Ascending aorta (tissue), 2 donors: ENCODE data around the gene SRSF8. TPM values are rescaled to one million over a fixed set of nuclear protein-coding genes. Genes with fewer than 3 reads are reported as not detected.

ENCODE experiments used
- DNase-seq, 2 donors: peaks; one replicate each; pipeline ENCODE4 v3.0.0-alpha.2; 2019; ENCODE audit warnings: low spot score in 2 of 2
- H3K27ac ChIP-seq, 2 donors: fragments of 200-600 bp; sonication (generic); one replicate each; pipeline ENCODE4 v1.5.1; 2016 to 2017; ENCODE audit warnings: mild to moderate bottlenecking in 1 of 2
- H3K27me3 ChIP-seq: fragments of 200-600 bp; sonication (generic); one replicate; pipeline ENCODE4 v1.5.1; 2017
- H3K36me3 ChIP-seq, 2 donors: fragments of 200-600 bp; sonication (generic); one replicate each; pipeline ENCODE4 v1.5.1; 2016
- H3K4me1 ChIP-seq, 2 donors: fragments of 200-600 bp; sonication (generic); one replicate each; pipeline ENCODE4 v1.5.1; 2016 to 2017; ENCODE audit warnings: mild to moderate bottlenecking in 1 of 2
- H3K4me3 ChIP-seq, 2 donors: fragments of 200-600 bp; sonication (generic); one replicate each; pipeline ENCODE4 v1.5.1; 2016 to 2017; ENCODE audit warnings: mild to moderate bottlenecking in 1 of 2
- H3K9me3 ChIP-seq, 2 donors: fragments of 200-600 bp; sonication (generic); one replicate each; pipeline ENCODE4 v1.5.1; 2016
- intact Hi-C: fragments of 100-400 bp; cut with DNase I; formaldehyde crosslinking; loops from one replicate; pipeline ENCODE4 v1.15.1; 2023
- total RNA-seq: library from RNA; depleted of rRNA; stranded (reverse); fragments of >200 nt; gene quantifications from one replicate; pipeline ENCODE4 v1.1.0, GENCODE V29; 2016
- TF ChIP-seq, protein P1 (sequence below), 3 experiments: fragments of 200-600 bp in 2 of 3; fragments of 450-650 bp in 1 of 3; sonication (generic) in 2 of 3; IDR thresholded peaks; one replicate each; pipeline ENCODE4 v1.5.1; 2016 to 2019; ENCODE audit warnings: antibody characterized with exemption in 3 of 3, mild to moderate bottlenecking in 1 of 3, moderate library complexity in 1 of 3

Gene SRSF8
- total RNA-seq, 1 donor from 2014 or later, result 42.0 TPM

DNA sequence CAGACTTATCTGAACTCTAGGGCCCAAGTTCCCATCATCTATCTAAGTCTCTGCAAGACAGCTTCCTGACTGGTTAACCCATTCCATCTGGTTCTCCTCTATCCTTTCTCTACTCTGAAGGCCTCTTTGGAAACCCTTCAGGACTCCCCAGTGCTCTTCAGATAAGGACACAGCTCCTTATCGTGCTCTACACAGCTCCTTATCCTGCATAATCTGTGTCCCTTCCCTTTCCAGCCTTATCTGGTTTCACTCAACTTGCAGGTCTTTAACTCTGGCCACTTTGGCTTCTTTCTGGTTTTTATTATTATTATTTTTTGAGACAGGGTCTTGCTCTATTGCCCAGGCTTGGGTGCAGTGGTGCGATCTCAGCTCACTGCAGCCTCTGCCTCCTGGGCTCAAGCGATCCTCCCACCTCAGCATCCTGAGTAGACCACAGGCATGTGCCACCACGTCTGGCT, 33.5 kb downstream of the SRSF8 start:
- no peaks in the 10 kb centered on the region for H3K27me3 ChIP-seq
- intact Hi-C loops, result no loop called here
- H3K4me1 ChIP-seq, result peaks cover 5 to 8% of the 10 kb centered on the region in 2 donors
- H3K9me3 ChIP-seq, result no peaks in the 10 kb centered on the region
- no peak for DNase-seq
- TF ChIP-seq, protein P1, sequence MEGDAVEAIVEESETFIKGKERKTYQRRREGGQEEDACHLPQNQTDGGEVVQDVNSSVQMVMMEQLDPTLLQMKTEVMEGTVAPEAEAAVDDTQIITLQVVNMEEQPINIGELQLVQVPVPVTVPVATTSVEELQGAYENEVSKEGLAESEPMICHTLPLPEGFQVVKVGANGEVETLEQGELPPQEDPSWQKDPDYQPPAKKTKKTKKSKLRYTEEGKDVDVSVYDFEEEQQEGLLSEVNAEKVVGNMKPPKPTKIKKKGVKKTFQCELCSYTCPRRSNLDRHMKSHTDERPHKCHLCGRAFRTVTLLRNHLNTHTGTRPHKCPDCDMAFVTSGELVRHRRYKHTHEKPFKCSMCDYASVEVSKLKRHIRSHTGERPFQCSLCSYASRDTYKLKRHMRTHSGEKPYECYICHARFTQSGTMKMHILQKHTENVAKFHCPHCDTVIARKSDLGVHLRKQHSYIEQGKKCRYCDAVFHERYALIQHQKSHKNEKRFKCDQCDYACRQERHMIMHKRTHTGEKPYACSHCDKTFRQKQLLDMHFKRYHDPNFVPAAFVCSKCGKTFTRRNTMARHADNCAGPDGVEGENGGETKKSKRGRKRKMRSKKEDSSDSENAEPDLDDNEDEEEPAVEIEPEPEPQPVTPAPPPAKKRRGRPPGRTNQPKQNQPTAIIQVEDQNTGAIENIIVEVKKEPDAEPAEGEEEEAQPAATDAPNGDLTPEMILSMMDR (IDR thresholded peaks at IDR 0.05), result no peak
- no peak overlapping the region for H3K27ac ChIP-seq
- no peak overlapping the region for H3K4me3 ChIP-seq
- H3K36me3 ChIP-seq, result no peaks in the 10 kb centered on the region

DNA sequence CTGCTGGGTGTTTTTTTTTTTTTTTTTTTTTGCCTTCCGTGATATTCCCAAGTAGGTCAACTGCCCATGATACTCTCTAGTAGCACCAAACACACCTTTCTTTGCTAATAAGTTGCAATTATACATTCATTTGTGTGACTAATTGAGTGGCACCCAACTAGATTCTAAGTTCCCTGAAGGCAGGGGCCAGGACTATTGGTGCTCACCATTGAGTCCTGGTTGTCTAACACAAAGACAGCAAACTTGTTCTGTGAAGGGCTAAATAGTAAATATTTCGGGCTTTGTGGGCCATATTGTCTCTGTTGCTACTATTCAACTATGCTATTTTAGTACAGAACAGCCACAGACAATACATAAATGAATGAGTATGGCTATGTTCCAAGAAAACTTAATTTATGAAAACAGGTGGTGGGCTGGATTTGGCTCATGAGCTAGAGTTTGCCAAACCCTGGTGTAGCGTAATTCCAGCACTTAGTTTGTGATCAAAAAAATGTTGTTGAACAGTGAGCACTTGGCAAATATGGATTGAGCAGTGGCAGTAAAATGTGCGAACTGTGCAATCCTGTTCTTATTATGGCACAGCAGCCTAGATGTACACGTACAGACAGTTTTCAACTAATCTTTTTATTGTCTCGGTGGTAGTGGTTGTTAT, 34.3 kb downstream of the SRSF8 start:
- Histone ChIP-seq H3K27ac (no peak overlapping the region), H3K9me3 (no peaks in the 10 kb centered on the region), H3K4me3 (no peak overlapping the region), H3K27me3 (no peaks in the 10 kb centered on the region), H3K36me3 (no peaks in the 10 kb centered on the region), H3K4me1 (peaks cover 3 to 5% of the 10 kb centered on the region in 2 donors)
- intact Hi-C loops, result no loop called here
- TF ChIP-seq, protein P1 (IDR thresholded peaks at IDR 0.05), result no peak
- no peak for DNase-seq

DNA sequence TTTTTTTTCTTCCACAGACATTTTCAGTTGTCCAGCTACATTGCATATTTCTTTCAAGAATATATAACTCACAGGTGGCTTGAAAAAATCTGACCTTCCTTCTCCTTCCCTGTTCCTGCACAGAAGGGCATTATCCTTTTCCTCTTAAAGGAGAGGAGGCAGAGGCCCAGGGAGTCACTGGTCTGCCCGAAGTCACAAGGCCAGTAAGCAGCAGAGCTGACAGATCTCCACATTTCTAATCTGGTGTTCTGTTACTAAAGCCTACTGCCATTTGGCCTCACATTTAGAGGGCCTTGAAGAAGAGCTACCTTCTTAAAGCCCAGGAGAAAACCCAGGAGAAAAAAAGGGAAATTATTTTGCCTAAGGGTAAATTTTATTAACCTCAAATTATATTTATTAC, 35.2 kb downstream of the SRSF8 start:
- Histone ChIP-seq H3K27me3 (no peaks in the 10 kb centered on the region), H3K4me3 (no peak overlapping the region), H3K27ac (no peak overlapping the region), H3K9me3 (no peaks in the 10 kb centered on the region), H3K36me3 (peaks cover 0 to 4% of the 10 kb centered on the region in 2 donors), H3K4me1 (no peaks in the 10 kb centered on the region)
- TF ChIP-seq, protein P1 (IDR thresholded peaks at IDR 0.05), result no peak
- intact Hi-C loops, result no loop called here
- DNase-seq, result no peak

DNA sequence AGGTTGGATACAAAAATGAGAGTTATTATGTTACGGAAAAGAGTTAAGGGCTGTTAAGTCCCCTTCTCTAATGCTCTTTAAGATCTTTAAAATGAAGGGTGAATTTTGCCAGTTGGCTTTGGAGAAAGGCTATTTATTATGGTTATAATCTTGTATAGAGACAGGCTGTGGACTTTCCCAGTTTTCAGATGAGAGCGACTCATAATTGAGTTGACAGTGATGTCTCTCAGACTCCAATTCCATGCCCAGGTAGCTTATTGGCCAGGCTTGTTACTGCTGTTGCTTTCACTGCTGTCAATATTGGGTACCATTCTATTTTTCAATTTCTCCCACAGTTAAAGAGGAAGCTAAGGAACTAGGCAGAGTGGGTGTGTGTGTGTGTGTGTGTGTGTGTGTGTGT, 36.0 kb downstream of the SRSF8 start:
- Histone ChIP-seq H3K27ac (no peak overlapping the region), H3K27me3 (no peaks in the 10 kb centered on the region), H3K9me3 (no peaks in the 10 kb centered on the region), H3K4me3 (no peak overlapping the region), H3K36me3 (peaks cover 0 to 4% of the 10 kb centered on the region in 2 donors), H3K4me1 (peaks cover 2 to 4% of the 10 kb centered on the region in 2 donors)
- no peak for DNase-seq
- intact Hi-C loops, result no loop called here
- TF ChIP-seq, protein P1 (IDR thresholded peaks at IDR 0.05), result no peak

DNA sequence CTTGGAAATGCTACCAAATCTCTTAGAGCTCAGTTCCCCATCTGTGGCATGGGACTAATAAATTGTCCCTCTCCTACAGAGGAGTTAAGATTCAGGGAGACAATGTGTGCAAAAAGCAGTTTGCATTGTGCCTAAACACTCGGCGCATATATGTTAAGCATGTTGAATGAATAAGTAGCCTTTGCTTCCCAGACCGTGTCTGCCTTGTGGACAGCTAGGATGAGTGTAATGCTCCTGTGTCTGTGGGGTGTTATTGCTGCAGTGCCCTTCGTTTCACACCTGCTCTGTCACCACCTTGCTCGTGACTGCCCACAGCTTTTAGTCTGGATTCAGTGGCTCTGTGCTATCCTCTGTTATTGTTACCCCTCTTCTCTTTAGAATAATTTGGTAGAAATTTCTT, 37.0 kb downstream of the SRSF8 start:
- no peak for DNase-seq
- H3K27me3 ChIP-seq, result no peaks in the 10 kb centered on the region
- no peak overlapping the region for H3K27ac ChIP-seq
- peaks cover 0 to 4% of the 10 kb centered on the region in 2 donors for H3K36me3 ChIP-seq
- TF ChIP-seq, protein P1 (IDR thresholded peaks at IDR 0.05), result no peak
- intact Hi-C loops, result no loop called here
- H3K4me1 ChIP-seq, result peaks cover 9 to 14% of the 10 kb centered on the region in 2 donors
- no peaks in the 10 kb centered on the region for H3K9me3 ChIP-seq
- H3K4me3 ChIP-seq, result no peak overlapping the region
